ENCODE measurements around the gene BPIFB4.

- TF ChIP-seq CTCF (IDR thresholded peaks at IDR 0.05; ENCODE audit: low read length): no peak
- no peak for TF ChIP-seq EZH2 (optimal IDR thresholded peaks at IDR 0.05; ENCODE audit: low read depth, low read length)
- no peak for TF ChIP-seq EZH2phosphoT487 (IDR thresholded peaks at IDR 0.05; ENCODE audit: low read length)
Observed at GRCh38 chr20:33062105-33062824, 17.2 kb upstream of the BPIFB4 start.
